NCI-H1436 (cell line): ENCODE data around the gene SLC22A12.

Experiments
- DNase-seq: peaks from one replicate; lab custom pipeline; 2025; lab: John Stamatoyannopoulos, UW

The SLC22A12 gene

DNA sequence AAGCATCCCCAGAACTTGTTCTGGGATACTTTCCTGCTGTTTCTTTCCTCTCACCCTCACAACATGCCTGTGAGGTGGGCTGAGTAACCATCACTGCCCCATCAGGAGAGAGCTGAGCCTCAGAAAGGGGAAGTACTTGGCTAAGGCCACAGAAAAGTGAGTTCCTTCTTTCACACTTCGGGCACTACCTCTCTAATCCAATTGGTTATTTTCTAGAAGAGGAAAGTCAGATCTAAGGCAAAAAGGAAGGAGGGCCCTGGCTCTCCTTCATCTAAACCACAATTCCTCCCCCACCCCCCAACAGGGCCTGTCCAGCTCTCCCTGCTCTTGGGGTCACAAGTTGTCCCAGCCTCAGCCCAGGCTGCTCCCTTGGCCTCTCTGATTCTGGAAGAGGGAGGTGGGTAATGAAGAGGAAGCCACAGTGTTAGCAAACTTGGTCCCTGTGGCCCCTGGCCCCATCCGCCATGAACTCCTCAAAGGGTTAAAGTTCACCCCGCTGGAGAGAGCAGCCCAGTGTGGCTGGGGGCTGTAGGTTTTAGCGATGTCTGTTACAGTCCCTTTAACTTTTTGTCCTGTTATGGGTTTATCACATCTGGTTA is 34.0 kb downstream of the SLC22A12 start:
- no peak for DNase-seq

DNA sequence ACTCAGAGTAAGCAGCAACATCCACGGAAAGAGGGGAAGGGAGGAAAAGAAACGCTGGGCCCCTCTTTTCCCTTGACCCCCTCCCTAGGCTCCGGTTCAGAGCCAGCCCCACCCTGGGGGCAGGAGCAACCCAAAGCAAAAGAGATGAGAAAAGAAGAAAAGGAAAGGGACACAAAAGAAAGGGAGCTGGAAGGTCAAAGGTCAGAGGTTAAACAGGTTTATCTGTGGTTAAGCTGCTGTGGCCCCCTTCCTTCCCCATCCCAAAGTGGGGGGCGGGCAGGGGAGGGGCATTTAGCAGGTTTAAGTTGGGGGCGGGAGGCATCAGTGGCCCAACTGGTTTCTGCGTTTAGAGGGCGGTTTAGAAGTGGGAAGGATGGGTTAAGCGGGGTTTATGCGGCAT is 35.6 kb downstream of the SLC22A12 start:
- DNase-seq = no peak

DNA sequence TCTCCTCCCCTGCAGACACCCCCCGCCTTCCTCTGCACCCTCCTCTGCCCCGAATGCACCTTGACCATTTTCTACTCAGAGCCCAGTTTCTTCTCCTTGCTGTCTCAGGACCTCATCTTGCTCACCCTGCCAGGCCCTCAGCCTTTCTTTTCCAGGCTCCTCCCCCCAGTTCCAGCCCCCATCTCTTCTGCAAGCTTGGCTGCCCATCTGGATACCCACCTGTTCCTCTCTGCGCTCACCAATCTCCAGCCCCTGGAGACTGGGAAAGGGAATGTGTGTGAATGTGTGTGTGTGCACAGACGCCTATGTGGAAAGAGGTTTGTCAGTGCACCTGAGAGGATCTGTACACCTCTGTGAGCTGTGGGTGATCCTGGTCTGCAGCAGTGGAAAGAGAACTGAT is 36.4 kb downstream of the SLC22A12 start:
- no peak for DNase-seq

DNA sequence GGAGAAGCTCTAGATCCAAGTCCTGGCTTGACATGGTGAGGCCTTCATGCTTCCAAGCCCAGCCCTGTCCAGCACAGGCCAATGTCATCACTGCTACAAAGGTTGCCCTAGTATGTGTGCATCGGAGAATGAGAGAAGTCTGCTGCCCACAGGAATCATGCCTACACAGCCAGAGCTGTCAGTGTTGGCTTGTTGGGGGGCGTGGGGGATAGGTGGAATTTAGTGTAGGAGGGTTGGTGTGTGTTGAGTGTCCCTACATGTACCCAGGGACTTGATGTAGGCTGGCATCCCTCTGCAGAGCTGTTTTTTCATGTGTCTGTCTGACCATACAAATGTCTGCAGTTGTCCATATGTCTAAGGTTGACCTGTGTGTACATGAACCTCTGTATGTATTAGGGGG is 37.6 kb downstream of the SLC22A12 start:
- DNase-seq = no peak

DNA sequence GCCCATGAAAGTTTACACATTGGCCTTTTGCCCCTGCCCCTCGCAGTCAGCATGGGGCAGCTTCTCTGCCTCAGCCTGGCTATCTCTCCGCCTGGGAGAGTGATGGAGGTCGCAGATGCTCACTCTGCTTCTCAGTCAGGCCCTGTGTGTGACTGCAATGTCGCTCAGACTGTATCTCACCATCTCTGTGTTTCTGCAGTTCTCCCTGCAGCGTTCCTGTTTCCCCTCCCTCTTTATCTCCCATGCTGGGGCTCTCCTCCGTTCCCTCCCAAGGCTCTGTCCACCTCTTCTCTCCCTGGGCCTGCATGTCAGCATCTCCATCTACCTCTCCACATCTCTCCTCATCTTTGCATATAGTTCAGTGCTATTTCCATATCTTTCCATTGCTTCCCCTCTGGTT is 38.1 kb downstream of the SLC22A12 start:
- DNase-seq = no peak

DNA sequence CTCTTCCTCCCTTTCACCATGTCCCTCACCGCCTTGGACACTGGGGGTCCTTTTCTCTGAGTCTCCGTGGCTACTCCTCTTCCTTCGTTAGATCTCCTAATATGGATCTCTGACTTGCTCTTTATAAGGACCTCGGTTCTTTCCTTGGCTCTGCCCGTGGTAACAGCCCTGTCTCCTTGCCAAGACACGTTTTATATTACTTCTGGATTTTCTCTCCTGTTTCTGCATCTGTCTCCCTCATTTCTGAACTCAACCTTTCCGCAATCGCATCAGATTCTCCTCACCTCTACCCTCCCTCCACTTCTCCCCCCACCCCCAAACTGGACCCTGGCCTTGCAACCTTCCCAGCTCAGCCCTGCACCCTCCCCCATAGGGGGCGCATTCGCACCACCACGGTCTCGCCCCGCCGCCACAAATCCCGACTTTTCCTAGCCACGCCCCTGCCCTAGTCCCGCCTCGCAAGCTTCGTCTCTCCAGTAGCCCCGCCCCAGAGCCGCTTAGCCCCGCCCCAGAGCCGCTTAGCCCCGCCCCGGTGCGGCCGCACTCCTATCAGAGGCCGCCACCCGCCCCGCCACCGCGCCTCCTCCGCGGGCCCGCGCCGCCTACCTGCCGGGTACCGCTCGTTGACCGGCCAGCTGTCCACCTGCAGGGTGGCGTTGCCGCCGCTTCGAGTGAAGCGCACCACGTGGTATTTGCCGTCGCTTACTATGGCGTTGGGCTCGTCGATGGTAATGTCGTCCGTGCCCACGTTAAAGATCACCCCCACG is 39.0 kb downstream of the SLC22A12 start:
- DNase-seq = no peak

DNA sequence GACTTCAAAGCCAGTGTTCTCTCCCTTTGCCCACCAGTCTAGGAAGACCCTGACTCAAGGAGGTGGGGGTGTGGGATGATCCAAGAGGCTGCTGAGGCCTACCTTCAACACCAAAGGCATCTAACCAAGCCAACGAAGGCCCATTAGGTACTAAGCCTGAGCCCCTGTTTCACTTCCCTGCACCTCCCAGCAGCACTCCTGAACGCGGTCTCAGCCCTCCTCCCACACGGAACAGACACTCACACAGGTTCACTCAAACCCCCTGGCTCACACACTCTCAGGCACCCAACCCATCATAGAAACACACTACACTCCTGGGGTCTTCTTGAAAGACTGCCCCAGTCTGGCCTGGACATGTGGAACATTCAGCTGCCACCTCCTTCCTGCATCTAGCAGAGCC is 40.7 kb downstream of the SLC22A12 start:
- no peak for DNase-seq

DNA sequence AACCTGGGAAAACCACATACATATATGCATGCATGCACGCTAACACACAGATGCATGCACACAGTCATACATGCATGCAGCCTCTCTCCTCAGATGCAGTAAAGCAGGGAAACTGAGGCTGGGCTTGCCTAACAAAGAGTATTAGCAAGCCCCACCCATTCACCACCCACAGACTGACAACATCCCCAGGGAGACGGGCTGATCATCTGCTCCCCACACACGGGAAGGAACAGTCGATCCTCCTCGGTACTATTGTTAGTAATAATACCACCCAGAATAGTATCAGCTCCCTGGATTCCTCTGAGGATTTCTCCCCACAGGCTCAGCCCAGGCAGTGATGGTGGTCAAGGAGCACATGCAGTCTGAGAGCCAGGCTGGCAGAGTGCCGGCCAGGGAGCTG is 41.2 kb downstream of the SLC22A12 start:
- DNase-seq = no peak

DNA sequence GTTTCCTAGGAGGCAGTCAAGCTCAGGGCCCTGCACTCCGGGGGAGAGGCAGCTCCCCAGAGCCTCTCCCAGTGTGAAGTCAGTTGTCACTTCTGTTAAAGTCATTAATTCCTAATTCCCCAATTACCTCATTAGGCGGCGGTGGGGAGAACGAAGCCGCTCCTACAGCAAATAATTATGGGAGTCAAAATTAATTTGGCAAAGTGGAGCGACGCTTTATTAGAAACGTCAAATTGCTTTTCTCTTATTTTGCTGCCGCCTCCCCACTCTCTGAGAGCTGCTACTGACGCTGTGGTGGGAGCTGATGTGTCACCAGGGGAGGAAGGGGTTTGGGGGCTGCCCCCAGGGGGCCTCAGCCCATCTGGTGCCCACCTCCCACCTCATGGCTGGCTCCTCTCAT is 41.6 kb downstream of the SLC22A12 start:
- DNase-seq = no peak

DNA sequence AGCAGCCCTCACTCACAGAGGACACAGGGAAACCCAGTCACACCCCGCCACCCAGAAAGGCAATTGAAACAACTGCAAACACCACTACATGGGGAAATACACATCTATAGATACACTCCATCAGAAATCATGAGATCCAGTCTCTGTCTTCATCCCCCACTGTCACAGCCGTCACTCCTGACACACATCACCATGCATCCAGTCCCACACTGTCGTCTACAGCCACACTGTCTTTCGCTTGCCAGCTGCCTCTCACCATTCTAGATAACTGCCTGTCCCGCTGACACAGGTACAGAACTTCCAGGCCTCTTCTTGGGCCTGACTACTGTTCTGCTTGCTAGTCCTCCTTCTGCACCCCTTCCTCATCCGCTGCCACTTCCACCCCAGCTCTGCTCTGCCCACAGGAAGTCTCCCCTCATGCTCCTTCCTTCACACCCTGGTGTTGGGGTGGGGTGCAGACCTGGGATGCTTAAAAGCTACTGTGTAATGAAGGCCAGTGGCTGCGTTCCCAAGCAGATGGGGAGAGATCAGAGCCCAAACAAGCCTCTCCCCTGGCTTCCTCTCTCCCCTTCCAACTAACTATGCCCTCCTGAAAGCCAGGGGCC is 42.6 kb downstream of the SLC22A12 start:
- DNase-seq = no peak

DNA sequence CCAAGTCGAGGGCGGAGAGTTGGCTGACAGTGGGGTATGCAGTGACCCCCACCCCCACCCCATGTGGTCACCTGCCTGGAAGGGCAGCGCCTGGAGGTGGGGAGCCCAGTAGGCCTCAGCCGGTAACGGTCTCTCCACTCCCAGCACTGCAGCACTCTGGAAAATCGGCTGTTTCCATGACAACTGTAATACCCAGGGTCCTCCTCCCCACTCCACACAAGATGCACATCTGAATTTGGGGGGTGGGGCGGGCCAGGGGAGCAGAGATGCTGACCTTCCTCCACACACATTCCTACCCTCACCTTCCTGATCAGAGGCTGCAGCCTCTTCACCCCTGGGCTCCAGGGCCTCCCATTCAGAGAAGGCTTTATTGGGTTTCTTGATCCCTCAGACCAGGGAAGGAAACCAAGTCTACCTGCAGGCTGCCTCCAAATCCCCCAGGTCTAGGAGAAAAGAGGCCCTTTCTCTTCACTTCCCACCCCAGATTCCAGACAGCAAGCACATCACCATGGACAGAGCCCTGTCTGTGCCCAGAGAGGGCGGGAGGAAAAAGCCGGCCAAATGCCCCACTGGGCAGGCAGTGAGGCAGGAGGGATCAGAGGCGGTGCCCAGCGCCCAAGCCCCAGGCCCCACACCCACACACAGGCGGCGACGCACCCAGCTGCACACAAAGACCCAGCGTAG is 46.5 kb downstream of the SLC22A12 start:
- no peak for DNase-seq

DNA sequence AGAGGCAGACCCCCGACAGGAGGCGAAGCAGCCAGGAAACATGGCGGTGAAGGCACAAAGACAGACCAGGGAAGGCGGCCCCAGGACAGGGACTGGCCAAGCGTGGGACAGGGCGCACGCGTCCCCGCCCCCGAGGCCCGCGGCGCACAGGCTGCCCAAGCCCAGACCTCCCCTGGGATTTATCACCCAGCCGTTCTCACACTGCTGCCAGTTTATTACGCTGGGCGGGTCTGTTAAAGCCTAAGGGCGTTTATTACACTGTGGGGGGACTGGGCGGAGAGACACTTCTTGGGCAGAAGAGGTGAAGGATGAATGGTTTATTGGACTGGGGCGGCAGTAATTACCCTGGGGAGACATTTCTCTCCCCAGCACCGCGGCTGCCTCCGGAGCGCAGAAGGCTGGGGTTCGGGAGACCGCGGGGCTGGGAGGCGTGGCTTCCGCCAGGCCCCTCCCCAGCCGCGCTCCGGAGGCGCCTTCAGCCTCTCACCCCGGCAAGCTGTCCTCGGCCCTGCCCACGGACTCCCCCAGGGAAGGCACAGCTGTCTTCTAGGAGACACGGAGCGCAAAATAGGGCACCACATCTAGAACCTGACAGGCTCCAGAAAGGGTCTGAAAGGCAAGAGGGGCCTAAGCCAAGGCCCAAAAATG is 47.1 kb downstream of the SLC22A12 start:
- peak; percentile 65 for DNase-seq

DNA sequence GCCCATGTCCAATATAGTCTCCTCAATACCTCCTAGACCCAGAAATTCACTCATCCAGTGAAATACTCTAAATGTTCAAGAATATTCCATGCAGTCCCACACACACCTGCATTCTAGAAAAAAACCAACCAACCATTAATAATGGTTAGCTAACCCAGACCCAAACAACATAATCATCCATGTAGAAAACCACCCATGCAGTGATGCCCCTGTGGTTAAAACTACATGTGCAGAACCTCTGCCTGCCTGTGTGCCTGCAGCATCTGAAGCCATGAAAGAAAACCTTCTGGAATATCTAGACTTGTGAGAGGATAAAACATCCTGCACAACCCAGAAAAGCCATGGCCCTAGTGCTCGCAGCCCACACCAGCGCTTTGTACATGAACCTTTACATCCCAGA is 47.8 kb downstream of the SLC22A12 start:
- DNase-seq = no peak

DNA sequence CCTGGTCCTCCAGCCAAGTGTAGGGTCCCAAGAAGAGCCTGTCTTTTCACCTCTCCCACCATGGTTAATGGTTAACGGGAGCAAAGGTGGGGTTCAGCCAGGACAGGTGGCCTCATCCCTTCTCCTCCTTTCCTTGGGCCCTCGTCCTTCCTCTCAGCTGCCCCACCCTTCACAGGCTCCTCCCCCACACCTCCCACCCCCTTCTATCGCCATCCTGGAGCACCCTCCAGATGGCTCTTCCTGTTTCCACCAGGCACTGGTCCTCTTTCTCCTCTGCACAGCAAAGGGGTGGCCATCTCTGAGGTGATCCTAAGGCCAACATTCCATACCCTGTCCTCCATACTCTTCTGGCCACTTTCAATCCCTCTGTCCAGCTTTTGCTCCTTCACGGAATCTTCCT is 48.9 kb downstream of the SLC22A12 start:
- DNase-seq = no peak

DNA sequence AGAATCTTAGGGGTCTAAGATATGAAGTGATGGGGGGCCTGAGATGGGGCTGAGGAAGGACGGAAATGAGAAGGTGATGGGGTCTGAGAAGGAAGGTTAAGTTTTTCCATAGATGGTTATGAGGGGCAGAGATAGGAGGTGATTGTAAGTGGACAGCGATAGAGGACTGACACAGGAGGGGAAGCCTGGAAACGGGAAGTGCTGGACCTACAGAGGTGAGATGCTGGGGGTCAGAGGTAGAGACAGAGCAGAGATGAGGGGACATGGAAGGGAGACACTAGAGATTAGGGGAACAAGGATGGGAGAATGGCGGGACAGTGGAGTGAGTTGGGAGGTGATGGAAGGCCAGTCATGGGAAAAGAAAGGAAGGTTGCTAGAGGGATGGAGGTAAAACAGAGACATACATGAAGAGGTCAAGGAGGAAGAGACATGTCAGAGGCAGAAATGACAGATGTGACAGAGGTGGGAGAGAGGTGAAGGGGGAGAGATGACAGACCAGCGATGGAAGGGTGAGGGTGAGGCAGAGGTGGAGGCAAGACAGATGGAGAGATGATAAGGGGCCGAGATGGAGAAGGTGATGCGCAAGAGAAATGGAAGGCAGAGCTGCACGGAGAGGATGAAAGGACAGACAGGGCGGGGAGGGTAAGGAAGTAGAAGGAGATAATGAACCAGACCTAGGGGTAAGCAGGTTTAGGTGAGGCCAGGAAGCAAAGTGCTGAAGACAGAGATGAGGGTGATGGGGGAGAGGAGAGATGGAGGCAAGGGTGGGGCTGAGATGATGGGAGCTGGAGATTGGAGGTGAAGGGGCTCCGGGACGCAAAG is 50.8 kb downstream of the SLC22A12 start:
- DNase-seq = no peak

DNA sequence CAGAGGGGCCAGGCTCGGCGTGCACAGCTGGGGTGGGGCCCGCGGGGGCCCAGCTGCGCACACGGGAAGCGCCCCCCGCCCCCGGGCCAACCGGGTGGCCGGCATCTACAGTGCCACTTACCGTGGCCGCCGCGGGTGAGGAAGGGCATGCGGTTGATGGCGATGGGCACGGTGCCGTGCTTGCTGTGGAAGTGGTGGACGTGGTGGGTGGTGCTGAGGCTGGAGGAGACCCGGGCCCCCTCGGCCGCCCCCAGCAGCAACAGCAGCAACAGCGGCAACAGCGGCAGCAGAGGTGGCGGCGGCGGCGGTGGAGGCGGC is 51.4 kb downstream of the SLC22A12 start:
- DNase-seq = no peak

DNA sequence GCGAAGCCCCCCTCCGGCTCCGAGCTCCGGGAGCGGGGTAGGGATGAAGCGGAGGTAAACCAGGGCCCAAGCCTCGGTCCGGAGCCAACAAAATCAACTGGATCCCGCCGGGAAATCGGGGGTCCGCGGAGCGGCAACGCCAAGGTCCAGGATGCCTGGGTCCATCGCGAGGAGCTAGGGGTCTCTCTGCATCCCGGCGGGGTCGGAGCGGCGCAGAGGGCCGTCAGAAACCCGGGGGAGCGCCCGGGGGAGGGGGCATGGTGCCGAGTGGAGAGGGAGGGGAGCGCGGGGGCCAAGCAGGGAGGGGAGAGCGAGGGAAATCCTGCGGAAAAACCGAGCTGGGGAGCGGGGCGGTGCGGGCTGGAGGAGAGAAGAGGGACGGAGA is 51.8 kb downstream of the SLC22A12 start:
- DNase-seq = no peak

DNA sequence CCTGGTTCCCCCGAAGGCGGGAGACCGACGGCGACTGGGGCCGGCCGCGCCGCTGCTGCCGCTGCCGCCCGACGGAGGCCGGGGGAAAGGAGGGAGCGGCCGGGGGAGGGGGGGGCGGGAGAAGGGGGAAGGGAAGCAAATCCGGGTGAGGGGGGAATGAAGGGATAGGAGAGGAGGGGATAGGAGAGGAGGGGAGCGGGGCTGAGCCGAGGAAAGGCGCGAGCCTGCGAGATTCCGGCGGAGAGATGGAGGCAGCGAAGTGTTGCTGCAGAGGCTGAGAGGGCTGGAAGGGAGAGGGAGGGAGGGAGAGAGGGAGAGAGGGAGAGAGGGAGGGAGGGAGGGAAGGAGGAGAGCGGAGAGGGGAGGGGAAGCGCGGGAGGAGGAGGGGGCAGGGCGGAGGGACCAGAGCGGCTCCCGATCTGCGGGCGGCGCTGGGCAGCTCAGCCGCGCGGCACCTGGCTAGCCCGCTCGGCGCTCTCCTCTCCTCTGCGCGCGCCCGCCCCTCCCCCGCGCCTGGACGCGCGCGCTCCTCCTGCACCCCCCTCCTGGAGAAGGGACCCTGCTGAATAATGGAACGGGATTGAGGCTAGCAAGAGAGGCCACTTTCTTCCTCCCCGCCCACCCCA is 52.3 kb downstream of the SLC22A12 start:
- no peak for DNase-seq

DNA sequence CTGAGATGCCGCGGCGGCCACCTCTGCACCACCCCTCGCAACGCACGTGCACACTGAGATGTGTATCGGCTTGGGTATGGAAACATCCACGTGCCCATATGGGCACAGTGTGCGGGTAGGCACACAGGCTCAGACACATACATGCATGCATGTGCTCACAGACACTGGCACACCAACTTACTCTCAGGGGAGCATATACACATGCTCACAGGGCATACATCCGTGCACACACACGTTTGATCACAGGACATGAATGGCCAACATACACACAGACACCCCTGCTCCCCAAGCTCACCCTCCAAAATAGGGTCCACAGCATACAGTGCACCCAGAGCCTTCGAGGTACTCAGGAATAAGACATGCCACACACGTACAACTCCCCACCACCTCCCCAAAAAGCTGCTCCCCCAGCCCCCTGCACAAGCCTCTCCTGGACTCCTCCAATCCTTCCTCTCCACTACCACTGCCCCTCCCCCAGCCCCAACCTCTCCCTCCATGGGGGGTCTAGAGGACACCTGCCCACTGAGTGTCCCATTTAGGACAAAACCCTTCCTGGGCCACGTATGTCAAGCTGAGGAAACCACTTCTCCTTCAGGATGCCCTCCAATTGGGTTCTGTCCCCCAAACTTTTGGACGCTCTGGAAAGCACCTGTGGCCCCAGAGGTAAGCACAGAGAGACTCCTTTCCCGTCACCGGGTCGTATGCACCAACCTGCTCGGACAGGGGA is 53.1 kb downstream of the SLC22A12 start:
- DNase-seq = no peak

DNA sequence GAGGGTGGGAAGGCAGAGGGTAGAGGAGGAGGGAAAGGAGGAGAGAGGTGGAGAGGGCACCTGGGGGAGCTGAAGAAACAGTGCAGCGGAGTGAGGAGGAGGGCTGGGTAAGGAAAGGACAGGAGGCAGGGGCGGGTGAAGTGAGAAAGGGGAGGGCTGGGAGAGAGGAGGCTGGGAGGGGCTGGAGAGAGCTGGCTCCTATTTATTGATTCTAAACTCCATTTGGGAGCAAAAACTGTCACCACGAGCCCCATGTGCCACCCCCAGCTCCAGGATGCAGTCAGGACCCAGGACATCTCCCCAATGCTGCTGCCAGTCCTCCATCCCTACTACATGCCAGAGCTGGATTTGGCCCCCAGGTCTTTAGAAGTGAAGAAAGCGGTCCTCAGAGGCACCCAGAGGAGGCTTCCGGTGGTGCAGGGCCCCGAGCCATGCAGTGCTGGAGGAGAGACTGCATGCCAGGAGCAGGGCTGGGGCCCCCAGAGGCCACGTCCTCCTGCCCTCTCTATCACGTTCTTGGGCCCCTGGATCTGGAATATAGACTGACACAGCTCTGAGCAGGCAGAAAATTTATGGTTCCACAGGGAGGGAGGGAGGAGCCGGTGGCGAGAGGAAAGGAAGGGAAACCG is 53.7 kb downstream of the SLC22A12 start:
- no peak for DNase-seq
